HG03135 (cell line): Measurements from ENCODE around the gene LILRB2.
"Not testable (repeated sequence)": the region's sequence is repeated elsewhere in the genome, so short reads cannot be mapped to it uniquely, and the experiment has no call there.

ENCODE experiments used
- ATAC-seq: cut with Tn5 transposase; IDR thresholded peaks from one replicate; pipeline ENCODE4 v1.9.1; 2021; ENCODE audit warnings: mild to moderate bottlenecking, moderate library complexity; ENCODE audit not compliant: unreplicated experiment

The LILRB2 gene

GRCh38 chr19:54307389-54308020, 26.6 kb upstream of the LILRB2 start:
- no peak for ATAC-seq

GRCh38 chr19:54305141-54305540, 24.2 kb upstream of the LILRB2 start:
- ATAC-seq, result no peak

- no peak for ATAC-seq
Measured at GRCh38 chr19:54302257-54302656, 21.3 kb upstream of the LILRB2 start.

GRCh38 chr19:54299515-54299914, 18.6 kb upstream of the LILRB2 start:
- ATAC-seq, result no peak

- no peak for ATAC-seq
Measured at GRCh38 chr19:54299126-54299498, 18.2 kb upstream of the LILRB2 start.

GRCh38 chr19:54298357-54299125, 17.6 kb upstream of the LILRB2 start:
- ATAC-seq, result no peak

GRCh38 chr19:54297759-54298305, 16.9 kb upstream of the LILRB2 start:
- ATAC-seq, result no peak

- no peak for ATAC-seq
Measured at GRCh38 chr19:54294539-54294938, 13.6 kb upstream of the LILRB2 start.

GRCh38 chr19:54289160-54289559, 8.2 kb upstream of the LILRB2 start:
- not testable (repeated sequence) for ATAC-seq

GRCh38 chr19:54287456-54287855, 6.5 kb upstream of the LILRB2 start:
- ATAC-seq, result no peak

GRCh38 chr19:54286283-54286682, 5.4 kb upstream of the LILRB2 start:
- not testable (repeated sequence) for ATAC-seq

- ATAC-seq, result not testable (repeated sequence)
Measured at GRCh38 chr19:54285427-54286056, 4.6 kb upstream of the LILRB2 start.

- no peak for ATAC-seq
Measured at GRCh38 chr19:54282686-54283470, 2.0 kb upstream of the LILRB2 start.

- ATAC-seq, result not testable (repeated sequence)
Measured at GRCh38 chr19:54281729-54282075, 792 bp upstream of the LILRB2 start.

- ATAC-seq, result not testable (repeated sequence)
Measured at GRCh38 chr19:54280441-54280840, 469 bp downstream of the LILRB2 start.

- ATAC-seq, result not testable (repeated sequence)
Measured at GRCh38 chr19:54280025-54280424, 885 bp downstream of the LILRB2 start.

GRCh38 chr19:54279406-54279962, 1.4 kb downstream of the LILRB2 start:
- no peak for ATAC-seq

- ATAC-seq, result not testable (repeated sequence)
Measured at GRCh38 chr19:54278571-54279195, 2.2 kb downstream of the LILRB2 start.

- ATAC-seq, result not testable (repeated sequence)
Measured at GRCh38 chr19:54278056-54278455, 2.9 kb downstream of the LILRB2 start.

- ATAC-seq, result not testable (repeated sequence)
Measured at GRCh38 chr19:54277111-54277615, 3.7 kb downstream of the LILRB2 start.
